NCI-H446 treated with DMSO at 0.1 percent for 48 hours (cell line): ENCODE results near the gene A3GALT2.
A peak's percentile ranks its signal among the peaks of the same experiment; 100 is the strongest.
"Not testable (repeated sequence)": the region's sequence is repeated elsewhere in the genome, so short reads cannot be mapped to it uniquely, and the experiment has no call there.

Experiments used
- DNase-seq: peaks from one replicate; lab custom pipeline; 2025; lab: John Stamatoyannopoulos, UW

The A3GALT2 gene

DNA sequence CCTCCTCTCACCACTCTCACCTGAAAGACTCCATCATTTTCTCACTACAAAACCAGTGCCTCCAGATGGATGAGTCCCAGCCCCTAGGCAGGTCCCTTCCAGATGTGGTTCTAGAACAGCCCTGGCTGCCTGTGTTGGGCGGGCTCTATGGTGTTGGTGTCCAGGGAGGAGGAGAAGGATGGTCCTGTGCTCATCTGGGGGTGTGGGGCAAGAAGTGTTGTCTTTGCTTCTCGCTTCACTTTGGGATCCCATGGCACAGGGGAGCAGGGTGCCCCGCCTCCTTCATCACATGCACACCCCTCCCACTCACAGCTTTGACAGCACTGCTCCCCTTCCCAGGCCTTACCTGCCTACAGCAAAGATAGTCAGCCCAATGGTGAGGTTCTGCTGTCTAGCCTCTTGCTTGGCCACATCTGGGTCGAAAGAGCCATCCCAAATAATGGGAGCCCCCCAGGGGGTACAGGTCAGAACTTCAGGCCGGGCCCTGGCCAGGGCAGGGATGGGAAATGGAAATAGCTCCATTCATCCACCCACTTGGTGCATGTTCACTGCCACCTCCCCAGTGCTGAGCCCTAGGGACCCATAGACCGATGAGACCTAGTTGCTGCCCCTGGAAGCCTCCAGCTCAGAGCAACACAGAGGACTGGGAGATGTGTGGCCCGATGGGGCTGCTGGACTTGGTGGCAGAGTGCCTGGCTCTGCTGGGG is 9.0 kb downstream of the A3GALT2 start:
- DNase-seq, result no peak

GRCh38 chr1:33310702-33311101 is 10.2 kb downstream of the A3GALT2 start:
- DNase-seq, result no peak

- DNase-seq, result not testable (repeated sequence)
These were observed 11.5 kb downstream of the A3GALT2 start for GRCh38 chr1:33309351-33309750.

- DNase-seq, result no peak
These were observed 13.4 kb downstream of the A3GALT2 start for GRCh38 chr1:33307494-33307864.

DNA sequence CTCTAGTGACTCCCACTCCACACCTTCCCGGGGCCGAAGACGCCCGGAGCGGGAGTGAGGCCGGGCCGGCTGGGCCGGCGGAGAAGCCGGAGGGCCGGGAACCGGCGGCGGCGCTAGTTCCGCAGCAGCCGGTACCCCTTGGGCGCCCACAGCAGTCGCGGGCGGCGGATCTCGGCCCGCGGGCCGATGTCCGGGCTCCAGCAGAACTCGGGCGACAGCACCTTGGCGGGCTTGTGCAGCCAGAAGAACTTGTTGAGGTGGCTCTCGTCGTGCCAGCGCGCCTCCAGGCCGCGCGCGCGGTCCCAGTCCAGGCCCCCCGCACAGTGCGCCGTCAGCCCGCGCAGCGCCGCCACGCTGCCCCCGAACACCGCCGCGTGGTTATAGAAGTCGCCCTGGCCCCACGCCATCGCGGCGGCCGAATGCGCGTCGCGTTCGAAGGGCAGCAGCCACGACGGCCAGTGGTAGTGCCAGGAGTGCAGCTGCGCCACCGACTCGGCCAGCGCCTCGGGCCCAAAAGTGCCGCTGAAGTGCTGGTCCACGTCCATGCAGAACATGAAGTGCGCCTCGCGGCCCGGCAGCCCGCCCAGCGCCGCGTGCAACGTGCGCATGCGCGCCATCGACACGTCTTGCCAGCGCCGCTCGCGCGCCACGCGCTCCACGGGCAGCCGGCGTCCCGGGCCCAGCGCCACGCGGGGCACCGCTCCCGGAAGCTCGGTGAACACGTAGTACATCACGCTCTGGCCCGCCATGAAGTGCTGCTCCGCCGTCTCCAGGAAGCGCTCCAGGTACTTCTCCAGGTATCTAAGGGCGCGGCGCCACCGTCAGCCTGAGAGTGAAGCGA is 14.0 kb downstream of the A3GALT2 start:
- no peak for DNase-seq

- DNase-seq, result no peak
These were observed 14.9 kb downstream of the A3GALT2 start for GRCh38 chr1:33305816-33306652.

GRCh38 chr1:33305016-33305415 is 15.9 kb downstream of the A3GALT2 start:
- DNase-seq, result no peak

- DNase-seq, result no peak
These were observed 18.6 kb downstream of the A3GALT2 start for GRCh38 chr1:33302325-33302724.

GRCh38 chr1:33301273-33301984 is 19.5 kb downstream of the A3GALT2 start:
- DNase-seq, result no peak

- no peak for DNase-seq
These were observed 20.2 kb downstream of the A3GALT2 start for GRCh38 chr1:33300673-33301072.

DNA sequence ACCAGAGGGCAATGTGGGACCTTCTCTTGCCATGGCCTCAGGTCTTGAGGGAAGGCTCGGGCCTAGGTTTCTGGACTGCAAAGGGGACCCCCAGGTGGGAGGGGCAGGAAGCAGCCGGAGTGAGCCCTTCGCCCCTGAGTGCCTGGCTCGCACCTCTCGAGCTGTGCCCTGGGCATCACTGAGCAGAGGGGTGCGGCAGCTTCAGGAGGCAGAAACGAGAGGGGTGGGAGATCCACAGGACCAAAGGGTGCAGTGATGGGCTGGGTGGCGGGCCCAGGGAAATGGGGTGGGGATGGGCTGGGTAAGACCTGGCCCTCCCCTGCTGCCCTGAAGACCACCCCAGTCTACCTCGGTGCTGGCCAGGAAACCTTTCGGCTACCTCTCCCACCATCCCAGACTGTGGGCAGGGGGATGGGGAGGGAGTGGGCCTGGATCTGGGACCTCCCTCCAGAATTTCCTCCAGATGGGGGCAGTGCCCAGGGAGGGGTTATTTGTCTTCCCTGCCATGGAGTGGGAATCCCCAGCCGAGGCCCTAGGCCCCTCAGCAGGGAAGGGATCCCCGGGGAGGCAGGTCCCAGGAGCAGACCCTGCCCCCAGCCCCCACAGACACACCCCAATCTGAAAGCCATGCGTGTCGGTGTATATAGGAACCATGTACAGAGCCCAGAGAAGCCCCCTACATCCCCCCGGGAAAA is 21.3 kb downstream of the A3GALT2 start:
- DNase-seq, result no peak

DNA sequence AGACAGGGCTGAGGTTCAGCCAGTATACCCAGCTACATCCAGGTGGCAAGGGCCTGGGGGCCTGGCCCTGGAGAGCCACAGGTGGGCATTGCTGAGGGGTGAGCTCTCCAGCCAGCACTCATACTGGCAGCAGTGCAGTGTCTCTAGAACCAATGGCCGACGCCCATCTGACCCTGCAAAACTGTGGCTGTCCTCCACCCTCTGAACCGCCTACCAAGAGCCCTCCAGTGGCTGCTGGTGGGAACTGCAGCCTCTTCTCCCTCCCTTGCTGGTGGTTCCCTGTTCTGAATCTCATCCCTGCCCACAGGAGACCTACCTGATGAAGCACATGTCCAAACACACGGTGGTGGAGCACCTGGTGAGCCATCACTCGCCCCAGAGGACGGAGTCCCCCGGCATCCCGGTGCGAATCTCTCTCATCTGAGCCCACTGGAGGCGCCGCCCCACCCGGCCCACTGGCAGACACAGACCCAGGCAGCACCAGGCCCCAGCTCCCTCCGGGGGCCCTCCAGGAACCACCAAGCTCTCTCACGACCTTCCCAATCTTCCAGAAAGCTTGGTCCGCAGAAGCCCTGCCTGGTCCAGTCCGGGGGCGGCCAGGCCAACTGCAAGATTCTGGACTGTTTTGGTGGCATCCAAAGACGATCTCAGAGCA is 22.1 kb downstream of the A3GALT2 start:
- no peak for DNase-seq

DNA sequence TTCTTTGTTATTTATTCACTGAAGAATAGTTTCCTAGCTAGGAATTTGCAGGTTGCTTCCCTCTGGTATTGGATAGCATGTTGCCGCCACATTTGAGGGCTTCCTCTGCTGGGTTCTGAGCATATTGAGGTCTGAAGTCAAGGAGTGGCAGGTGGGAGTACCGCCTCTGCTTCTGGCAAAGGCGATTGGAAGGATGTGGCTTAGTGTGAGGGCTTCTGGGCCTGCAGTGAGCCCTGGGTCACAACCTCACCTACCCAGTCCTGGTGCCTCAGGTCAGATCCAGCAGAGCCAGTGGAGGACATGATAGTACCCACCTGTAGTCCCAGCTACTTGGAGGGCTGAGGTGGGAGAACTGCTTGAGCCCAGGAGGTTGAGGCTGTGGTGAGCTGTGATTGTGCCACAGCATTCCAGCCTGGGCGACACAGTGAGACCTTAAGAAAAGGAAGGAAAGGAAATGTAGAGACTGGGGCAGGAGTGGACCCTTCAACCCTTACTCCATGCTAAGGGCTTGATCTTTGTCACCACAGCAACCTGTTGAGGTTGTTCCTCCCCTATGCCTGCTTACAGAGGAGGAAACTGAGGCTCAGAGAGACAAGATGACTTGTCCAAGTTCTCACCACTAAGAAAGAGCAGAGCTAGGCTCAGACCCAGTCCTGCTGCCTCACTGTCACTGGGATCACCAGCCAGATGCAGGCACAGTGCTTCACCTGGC is 22.8 kb downstream of the A3GALT2 start:
- DNase-seq, result no peak

DNA sequence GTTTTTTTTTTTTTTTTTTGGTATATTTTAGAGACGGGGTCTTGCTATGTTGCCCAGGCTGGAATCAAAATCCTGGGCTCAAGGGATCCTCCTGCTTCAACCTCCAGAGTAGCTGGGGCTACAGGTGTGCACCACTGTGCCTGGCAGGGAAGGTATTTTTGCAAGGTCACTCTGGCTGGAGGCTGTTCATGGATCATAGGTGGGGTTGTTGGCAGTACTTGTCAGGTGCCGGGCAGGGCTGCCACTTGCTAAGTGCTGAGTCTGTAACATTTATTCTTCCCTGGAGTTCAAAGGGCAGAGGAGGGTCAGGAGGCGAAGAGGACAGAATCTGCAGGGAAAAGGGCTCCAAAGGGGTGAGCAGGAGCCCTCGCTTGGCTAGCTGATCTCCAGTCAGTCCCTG is 24.1 kb downstream of the A3GALT2 start:
- DNase-seq, result no peak

- DNase-seq, result no peak
These were observed 24.8 kb downstream of the A3GALT2 start for GRCh38 chr1:33296082-33296458.

GRCh38 chr1:33295450-33296081 is 25.3 kb downstream of the A3GALT2 start:
- peak; percentile 24 for DNase-seq

- DNase-seq, result no peak
These were observed 25.9 kb downstream of the A3GALT2 start for GRCh38 chr1:33295023-33295422.

DNA sequence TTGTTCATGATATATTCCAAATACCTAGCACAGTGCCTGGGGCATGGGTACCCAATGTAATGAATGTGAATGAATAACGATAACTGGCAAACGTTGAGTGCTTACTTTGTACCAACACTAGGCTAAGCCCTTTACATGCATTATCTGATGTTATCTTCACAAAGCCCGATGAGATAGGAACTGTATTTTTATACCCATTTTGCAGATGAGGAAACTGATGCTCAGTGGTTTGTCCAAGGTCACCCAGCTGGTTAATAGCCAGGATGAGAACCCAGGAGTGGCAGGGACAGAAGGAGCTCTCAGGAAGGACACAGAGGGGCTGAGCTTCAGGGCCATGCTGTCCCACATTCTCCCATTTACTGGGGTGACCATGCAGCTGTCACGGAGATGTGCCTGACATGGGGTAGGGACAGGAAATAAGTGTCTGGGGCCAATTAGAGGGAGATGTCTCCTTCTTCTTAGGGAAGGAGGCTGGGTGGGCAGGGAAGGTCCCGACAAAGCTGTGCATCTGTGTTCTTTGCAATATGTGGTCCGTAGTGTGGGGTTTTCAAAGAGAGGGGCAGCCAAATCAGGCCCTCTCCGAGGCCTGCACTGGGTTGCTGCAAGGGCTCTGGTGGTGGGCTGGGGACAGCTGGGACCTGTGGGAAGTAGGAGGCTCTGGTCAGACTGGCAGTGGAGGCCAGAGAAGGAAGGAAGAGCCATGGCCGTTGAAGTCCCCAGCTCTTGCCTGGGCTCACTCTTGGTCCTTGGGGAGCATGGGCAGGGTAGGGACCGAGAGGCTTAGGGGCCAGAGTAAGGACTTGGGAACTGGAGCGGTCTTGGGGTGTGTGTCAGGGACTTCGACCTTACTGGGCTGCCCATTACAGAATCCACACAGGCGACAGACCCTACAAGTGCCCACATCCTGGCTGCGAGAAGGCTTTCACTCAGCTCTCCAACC is 26.6 kb downstream of the A3GALT2 start:
- no peak for DNase-seq
